Raji (cell line): ENCODE results near the gene DTX3.

Experiments
- POLR2A ChIP-seq: IDR thresholded peaks from 2 replicates; pipeline ENCODE4 v1.6.1; 2011; ENCODE audit warnings: low read depth, low read length, control low read depth; ENCODE audit not compliant: insufficient read depth

The DTX3 gene

DNA sequence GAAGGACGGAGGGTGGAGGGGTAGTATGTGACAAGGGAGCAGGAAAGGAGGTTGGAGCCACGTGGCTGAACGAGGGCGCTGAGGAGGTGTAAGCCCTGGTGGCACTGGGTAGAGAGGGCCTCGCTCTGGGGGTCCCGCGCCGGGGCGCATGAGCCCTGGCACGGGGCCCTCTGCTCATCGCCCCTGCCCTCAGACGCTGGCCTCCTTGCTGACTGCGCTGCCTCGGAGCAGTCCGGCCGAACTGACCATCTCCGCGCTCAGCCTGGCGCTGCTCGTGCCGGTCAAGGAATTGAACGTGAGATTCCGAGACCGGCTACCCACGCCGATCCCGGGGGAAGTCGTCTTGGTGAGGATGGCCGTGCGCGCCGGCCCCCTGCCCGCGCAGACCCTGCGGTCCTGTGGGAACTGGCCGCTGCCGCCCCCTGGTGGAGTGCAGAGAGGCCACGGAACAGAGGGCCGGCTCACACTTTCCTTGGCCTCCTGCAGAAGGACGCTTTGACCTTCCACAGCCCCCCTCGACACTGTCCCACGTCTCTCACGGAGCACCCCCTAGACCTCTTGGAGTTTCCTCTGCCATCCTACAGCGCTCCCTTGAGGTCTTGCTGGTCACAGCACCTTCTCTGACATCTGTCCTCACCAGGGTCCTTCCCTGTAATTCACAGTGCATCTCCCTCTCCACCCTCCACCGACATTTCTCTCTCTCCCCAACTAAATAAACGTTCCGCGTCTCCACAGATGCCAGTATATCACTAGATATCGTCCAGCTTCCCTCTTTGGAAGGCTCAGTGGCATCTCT is 17.1 kb downstream of the DTX3 start:
- no peak for TF ChIP-seq POLR2A

DNA sequence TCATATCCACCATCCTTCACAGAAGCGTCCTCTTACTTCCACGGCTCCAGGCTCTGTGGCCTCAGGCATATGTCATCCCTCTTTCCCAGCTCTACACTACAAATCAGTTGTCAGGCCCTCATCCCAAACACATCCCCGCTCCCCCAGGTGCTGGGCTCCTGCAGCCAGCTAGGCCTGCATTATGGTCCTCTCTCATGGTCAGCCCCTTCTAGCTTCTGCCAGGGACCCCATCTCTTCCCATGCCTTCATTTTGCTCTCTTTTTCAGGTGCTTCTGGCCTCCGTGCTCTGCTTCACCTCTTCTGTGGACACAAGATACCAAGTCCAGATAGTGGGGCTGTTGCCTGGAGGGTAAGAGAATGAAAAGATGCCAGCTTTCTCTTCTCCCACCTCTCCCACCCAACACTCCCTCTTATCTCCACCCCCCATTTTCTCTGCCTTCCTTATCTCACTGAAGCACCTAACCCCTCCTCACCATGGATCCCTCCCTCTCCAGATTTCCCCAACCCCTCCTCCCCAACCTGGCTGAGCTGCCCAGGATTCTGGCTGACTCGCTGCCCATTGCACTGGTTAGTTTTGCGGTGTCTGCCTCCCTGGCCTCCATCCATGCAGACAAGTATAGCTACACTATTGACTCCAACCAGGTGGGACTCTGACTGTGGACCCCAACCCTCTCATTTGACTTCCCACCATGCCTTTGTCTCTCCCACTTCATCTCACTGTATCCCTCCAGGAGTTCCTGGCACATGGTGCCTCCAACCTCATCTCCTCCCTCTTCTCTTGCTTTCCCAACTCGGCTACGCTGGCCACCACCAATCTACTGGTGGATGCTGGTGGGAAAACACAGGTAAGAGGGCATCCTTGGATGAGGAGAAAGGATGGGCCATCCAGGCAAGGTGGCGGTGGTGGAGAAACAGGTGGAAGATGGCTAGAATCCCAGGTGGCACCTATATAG is 17.9 kb downstream of the DTX3 start:
- no peak for TF ChIP-seq POLR2A

DNA sequence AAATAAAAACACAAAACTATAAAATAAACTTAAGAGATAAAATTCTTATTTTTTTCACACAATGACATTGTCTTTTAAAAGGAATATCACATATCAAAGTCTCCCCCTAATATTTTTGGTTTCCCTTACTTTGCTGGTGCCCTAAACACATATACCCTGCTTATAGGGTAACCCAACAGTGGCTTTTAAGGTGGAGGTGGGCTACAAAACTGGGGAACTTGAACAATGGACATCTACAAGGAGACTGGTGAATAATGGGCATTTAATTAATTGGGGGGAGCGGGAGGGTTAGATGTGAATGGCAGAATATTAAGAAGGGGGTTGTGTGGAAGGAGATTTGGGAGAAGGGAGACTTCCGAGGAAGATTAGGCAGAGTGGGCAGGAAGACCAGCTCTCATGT is 18.8 kb downstream of the DTX3 start:
- TF ChIP-seq POLR2A: no peak

DNA sequence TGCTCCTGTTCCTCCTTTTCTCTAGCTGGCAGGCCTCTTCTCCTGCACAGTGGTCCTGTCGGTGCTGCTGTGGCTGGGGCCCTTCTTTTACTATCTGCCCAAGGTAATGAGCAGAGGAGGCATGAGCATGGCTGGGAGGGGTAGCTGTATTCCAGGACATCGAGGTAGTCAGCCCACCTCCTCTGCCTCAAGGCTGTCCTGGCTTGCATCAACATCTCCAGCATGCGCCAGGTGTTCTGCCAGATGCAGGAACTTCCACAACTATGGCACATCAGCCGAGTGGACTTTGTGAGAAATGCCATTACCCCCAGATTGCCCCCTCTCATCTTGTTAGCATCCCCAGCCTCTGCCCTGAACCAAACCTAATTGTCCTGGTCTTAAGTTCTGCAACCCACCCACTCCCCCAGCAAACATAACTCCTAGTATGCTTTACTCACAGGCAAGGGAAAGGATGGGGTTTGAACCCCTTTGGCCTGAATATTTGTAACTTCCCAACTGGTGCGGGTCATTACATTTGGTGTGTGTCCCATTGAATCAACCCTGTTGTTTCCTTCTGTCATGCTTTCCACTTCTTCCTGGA is 19.3 kb downstream of the DTX3 start:
- no peak for TF ChIP-seq POLR2A

DNA sequence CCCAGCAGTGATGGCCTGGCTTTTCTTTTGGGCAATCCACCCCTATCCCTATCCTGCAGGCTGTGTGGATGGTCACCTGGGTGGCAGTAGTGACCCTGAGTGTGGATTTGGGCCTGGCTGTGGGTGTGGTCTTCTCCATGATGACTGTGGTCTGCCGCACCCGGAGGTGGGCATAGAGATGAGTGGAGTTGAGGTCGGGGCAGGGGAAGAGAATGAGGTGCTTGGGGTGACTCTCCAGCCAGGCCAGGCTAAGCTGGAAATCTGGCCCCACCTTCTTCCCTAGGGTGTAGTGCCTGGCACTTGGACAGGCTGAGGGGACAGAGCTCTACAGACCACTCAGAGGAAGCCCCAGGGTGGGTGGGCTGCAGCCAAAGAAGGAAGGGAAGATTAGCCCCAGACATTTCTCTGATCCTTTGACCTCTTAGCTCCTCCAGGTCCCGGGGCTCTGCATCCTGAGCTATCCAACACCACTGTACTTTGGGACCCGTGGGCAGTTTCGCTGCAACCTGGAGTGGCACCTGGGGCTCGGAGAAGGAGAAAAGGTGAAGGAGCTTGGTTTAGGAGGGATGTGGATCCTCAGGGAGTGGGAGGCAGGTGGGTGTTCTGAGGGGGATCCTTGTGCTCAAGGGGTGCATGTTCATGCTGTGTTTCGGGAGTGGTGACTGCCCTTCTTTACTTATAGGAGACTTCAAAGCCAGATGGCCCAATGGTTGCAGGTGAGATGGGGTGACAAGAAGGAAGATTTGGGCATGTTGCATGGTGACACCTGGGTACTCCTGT is 20.0 kb downstream of the DTX3 start:
- no peak for TF ChIP-seq POLR2A

DNA sequence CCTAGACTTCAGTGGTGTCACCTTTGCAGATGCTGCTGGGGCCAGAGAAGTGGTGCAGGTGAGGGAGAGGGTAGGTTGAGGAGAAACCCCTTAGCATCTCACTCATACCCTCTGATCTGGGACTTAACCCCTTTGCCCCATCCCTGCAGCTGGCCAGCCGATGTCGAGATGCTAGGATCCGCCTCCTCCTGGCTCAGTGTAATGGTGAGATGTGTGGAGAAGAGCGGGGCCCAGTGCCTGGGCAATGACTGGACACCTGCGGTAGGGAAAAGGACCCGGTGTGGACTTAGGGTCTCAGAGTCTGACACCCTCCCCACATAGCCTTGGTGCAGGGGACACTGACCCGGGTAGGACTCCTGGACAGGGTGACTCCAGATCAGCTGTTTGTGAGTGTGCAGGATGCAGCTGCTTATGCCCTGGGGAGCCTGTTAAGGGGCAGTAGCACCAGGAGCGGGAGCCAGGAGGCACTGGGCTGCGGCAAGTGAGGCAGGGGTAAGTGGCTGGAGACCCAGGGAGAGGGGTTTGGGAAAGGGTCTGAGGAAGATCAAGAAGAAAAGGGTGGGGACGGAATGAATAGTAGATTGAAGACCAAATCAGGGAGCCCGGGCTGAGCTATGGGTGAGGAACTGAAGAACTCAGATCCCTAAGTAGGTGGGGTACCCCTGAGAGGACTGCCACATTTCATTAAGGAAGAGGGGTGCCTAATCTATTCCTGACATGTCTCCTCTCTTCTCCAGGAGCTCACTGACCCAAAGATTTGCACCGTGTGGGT is 20.8 kb downstream of the DTX3 start:
- TF ChIP-seq POLR2A: no peak

DNA sequence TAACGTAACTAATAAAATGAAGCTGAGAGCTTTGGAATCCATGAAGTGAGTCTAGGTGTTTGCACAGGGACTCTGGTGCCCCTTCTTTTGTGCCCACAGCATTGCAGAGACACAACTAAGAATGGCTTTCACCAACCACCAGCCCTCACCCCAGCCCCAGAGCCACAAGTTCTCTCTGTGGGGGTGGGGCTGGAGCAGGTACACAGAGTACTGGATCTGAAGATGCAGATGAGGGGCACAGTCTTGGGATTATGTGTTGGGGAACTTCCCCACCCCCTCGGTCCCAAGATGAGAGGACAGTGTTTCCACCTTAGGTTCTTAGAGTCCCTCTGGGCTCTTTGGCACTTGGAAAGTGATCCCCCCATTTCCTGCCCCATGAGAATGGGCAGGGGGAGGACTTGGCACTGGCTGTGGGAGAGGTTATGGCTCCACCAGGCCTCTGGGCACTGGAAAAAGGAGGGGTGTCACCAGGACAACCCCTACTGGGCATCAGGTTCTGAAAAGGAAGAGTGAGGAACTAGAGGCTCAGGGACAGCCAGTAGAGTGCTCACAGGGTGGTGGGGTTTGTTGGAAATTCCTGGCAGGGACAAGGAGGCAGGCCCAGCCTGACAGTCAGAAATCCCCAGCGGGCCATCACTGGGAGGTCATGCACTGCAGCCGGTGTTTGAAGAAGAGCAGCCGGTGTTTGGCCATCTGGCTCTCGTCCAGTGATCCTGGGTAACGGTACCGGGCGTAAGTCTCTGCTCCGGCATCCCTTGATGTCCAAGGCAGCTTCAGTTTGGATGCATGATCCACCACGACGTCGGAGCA is 21.7 kb downstream of the DTX3 start:
- TF ChIP-seq POLR2A: no peak

DNA sequence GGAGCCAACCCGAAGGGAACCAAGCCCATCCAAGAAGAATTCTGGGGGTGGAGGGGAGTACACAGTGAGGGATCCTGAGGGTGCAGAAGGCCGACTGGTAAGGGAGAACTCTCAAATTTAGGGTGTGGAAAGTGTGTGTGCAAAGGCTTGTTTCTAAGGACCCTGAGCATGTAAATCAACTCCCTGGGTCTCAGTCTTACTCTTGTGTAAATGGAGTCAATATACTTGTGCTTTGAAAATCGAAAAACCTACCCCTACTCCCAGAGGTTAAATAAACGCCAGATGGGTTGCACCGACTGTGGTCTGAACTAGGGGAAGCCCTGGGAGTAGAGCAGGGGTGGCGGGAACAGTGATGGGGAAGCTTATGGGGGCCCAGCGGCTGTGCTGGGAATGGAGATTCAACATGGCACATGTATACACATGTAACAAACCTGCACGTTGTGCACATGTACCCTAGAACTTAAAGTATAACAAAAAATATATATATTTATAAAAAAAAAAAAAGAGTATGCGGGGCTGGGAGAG is 22.4 kb downstream of the DTX3 start:
- TF ChIP-seq POLR2A: no peak

DNA sequence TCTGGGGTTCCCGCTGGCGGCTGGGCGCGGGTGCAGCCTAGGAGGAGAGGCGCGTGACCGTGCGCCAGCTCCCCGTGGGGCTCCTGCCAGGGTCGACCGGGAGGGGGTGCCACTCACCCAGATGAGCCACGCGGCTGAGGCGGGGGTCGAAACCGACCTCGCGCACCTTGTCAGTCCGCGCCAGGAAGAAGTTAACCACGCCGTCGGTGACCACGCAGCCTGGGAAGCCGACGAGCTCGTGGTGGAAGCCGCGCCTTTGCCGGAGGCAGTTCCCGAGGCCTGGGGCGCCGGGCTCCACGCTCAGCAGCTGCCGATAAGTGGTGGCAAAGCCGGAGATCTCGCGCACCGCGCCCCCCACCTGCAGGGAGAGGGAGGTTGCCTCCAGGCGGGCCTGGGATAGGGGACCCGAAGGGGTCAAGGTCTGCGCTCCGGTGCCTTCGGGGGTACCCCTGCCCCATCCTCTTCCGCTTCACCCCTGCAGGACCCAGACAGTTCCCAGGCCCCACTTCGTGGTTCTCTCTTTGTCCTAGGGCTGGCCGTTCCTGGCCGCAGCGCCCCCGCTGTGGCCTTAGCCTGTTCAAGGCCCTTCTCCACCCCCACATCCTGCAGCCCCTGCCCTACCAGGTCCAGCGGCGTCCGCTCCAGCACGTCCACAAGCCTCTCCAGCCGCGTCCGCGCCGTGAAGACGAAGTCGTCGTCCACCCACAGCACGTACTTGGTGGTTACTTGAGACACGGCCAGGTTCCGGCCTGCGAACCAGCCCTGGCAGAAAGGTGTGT is 23.1 kb downstream of the DTX3 start:
- no peak for TF ChIP-seq POLR2A

DNA sequence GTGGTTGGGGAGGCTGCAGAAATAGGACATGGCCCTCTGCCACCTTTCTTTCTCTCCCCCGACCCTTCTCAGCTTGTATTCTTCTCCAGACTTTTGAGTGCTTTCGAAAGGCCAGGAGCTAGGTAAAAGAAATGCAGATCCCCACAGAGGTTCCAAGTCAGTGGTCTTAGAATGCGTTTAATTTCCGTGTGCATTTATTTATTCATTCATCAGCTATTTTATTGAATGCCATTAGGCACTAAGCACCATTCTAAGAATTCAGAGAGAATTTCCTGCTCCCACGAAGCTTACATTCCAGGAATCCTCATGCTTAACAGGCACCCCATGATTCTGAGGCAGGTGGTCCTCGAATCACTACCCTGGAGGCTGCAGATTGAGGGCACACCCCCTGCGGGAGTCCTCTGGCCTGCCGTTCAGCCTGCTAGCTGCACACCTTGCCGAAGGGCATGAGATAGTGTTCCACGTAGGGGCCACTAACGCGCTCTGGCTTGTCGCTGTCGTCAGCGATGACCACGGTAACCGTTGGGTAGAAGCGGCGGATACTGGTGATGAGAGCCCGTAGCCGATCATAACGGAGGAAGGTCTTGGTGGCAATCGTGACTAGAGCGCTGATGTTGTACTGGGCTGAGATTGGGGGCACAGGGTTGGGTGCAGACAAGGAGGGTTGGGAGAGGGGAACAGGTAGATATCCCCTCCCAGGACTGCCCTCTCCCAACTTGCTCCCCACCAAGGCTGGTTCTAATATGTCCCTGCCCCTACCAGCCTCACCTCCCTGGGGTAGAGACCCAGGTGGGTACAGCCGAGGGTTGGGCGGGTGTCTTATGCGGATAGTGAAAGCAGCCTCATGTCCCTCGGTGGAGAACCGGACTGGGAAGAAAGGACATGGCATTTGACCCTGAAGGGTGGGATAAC is 23.9 kb downstream of the DTX3 start:
- TF ChIP-seq POLR2A: no peak

DNA sequence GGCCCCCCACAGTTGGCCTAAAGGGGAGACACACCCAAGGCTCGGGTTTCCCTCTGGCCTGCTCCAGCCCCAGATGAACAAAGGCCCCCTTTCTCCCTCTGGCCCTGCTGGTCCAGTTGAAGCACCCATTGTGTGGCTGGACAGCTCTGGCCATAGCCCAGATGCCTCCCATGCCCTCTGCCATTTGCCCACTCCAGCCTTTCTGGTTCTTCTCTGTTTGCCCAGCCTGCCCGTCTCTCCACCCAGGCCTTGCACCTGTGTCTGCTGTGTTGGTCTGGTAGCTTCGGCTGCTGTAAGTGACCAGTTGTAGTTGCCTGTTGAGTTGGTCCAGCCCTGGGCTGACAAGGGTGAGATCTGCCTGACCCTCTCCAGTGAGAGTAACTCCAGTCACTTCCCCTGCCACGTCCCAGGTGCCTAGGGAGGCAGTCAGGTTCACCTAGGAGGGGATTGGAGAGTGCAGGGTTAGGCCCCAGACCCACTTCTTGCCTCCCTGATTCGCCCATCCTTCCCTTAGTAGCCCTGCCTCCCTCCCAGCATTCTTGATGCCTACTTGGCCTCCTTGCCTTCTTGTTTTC is 25.4 kb downstream of the DTX3 start:
- no peak for TF ChIP-seq POLR2A

DNA sequence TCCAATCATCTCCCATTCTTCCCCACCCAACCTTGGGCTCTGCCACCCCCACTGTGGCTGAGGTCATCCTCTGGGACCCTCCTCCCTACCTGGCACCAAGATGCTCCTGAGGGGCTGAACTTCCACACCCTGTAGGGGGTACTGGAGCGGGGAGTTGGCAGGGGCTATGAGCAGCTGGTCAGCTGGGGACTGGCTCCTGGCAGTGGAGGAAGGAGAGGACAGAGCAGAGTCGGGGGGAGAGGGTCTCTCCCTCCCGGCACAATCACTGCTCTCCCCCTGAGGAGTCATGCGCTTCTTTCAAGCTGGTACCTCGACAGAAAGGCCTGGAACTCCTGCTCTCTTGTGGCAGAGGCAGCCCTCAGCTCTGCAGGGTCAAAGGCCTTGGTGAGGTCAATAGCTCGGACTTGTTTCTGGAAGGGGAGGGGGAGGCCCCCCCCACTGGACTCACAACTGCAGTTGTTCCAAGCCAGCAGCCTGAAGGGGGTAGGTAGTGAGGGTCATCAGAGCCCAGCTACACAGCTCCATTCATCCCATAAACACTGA is 26.3 kb downstream of the DTX3 start:
- no peak for TF ChIP-seq POLR2A
